Esophagus squamous epithelium (tissue), 4 donors: ENCODE measurements around the gene APOC3.

Source experiments
- POLR2A ChIP-seq, 4 donors: fragments of 450-650 bp; IDR thresholded peaks; one replicate each; pipeline ENCODE4 v1.6.1; 2017; ENCODE audit warnings: antibody characterized with exemption in 4 of 4, mild to moderate bottlenecking in 4 of 4, moderate library complexity in 3 of 4
- TF ChIP-seq, protein P1 (sequence below), 6 experiments: fragments of 450-650 bp in 4 of 6; fragments of 200-600 bp in 2 of 6; sonication (generic) in 2 of 6; IDR thresholded peaks; one replicate each; pipeline ENCODE4 v1.5.1; 2016 to 2019; ENCODE audit warnings: antibody characterized with exemption in 6 of 6, mild to moderate bottlenecking in 4 of 6, moderate library complexity in 4 of 6

DNA sequence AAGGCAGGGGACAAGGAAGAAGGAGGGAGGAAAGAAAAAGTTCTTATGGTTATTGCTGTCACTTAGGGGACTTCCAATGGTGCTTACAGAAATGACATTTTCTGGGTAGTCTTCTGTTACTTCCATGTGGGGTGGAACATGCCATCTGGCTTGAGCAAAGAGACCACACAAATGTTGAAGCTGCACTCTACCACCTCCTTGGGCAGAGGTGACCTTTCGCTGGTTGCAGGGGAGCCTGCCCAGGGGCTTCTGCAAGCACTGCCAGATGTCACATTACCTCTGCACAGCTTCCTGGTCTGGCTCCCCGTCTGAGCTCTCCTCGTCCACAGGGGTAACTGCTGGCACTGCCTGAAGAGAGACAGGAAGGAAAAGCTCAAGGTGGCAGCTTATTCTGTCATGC, 40.3 kb downstream of the APOC3 start:
- TF ChIP-seq, protein P1, sequence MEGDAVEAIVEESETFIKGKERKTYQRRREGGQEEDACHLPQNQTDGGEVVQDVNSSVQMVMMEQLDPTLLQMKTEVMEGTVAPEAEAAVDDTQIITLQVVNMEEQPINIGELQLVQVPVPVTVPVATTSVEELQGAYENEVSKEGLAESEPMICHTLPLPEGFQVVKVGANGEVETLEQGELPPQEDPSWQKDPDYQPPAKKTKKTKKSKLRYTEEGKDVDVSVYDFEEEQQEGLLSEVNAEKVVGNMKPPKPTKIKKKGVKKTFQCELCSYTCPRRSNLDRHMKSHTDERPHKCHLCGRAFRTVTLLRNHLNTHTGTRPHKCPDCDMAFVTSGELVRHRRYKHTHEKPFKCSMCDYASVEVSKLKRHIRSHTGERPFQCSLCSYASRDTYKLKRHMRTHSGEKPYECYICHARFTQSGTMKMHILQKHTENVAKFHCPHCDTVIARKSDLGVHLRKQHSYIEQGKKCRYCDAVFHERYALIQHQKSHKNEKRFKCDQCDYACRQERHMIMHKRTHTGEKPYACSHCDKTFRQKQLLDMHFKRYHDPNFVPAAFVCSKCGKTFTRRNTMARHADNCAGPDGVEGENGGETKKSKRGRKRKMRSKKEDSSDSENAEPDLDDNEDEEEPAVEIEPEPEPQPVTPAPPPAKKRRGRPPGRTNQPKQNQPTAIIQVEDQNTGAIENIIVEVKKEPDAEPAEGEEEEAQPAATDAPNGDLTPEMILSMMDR (IDR thresholded peaks at IDR 0.05): no peak
- no peak for TF ChIP-seq POLR2A (IDR thresholded peaks at IDR 0.05)
